Hindlimb muscle (tissue), 1 donor: Measurements from ENCODE around the gene GIGYF2. TPM values are rescaled to one million over a fixed set of nuclear protein-coding genes. Genes with fewer than 3 reads are reported as not detected.
"Not testable (repeated sequence)": the region's sequence is repeated elsewhere in the genome, so short reads cannot be mapped to it uniquely, and the experiment has no call there.

Experiments used
- DNase-seq: peaks from one replicate; pipeline ENCODE4 v3.0.0-alpha.2; 2013
- polyA plus RNA-seq: library from polyadenylated mRNA; unstranded; fragments of 120-200 nt; gene quantifications from one replicate; pipeline ENCODE4 v1.2.1, GENCODE V29; 2013; ENCODE audit not compliant: insufficient read length

The GIGYF2 gene
- polyA plus RNA-seq, 1 donor, result 41.3 TPM

DNA sequence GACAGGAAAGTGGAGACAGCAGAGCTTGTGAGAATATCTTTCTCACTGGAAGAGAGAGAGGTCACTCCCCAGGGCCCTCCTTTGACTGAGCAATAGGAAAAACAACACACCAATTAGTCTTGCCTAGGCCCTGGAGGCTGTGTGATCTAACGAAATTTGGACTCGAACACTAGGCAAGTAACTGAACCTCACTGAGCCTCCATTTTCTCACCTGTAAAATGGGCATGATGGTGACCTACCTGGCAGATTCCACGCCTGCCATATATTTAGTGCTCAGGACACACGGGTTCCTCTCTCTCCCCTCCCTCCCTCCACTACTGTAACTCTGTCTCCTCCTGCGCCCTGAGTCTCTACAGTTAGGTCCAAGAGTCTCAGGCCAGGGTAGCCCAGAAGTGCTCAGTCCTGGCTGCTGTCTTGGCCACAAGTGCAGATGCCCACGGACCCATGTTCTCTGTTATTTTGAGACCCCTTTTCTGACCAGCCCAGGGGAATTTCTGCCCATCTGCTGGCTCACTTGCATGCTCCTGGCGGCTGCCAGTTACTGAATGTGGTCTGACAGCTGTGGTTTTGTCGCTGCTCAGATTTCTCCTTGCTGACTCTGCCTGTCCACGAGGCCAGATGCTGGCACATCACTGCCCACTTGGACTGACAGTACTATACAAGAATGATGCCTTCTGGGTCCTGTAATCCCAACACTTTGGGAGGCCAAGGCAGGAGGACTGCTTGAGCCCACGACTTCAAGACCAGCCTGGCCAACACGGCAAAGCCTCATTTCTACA lies 9.6 kb upstream of the GIGYF2 start:
- no peak for DNase-seq

- DNase-seq, result no peak
Observed at GRCh38 chr2:232688201-232688600, 8.9 kb upstream of the GIGYF2 start.

DNA sequence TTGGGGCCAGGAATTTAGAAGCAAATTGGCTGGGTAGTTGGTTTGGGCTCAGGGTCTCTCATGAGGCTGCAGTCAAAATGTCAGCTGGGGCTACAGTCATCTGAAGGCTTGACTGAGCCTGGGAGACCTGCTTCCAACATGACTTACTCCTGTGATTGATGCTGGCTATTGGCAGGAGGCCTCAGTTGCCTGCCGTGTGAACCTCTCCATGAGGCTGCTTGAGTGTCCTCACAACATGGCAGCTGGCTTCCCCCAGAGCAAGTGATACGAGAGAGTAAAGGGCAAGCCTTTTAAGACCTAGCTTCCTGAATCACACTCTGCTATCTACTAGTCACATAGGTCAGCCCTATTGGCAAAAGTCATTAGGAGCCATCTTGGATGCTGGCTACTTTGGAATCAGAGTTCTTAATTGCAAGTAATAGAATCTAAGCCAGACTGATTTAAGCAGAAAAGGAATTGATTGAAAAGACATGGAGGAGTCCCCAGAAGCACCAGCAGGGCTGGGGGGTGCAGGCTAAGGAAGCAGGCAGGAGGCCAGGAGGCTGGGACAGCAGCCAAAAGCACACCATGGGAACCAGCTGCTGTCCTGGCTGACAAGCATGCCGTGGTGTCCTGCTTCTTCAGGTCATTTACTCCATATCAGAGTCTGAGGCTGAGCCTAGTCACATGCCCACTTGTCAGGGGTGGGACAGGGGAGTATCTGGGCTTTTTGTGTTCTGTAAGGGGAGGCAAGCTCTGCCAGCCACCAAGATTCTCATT lies 7.8 kb upstream of the GIGYF2 start:
- peak; percentile 23 for DNase-seq

GRCh38 chr2:232691117-232691516 lies 6.0 kb upstream of the GIGYF2 start:
- not testable (repeated sequence) for DNase-seq

DNA sequence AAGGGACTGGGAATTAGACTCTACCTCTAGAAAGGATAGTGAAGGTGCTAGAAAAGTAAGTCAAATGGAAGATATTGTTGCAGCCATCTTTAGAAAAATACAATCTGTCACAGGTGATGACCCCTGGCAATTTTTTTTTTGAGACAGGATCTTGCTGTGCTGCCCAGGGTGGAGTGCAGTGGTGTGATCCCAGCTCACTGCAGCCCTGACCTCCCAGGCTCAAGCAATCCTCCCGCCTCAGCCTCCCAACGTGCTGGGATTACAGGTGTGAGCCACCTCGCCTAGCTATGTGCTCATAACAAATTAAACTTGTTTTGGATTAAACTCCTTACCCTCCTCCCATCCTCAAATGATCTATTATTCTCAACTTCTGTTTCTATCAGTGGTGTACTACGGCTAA lies 3.8 kb upstream of the GIGYF2 start:
- DNase-seq, result no peak

GRCh38 chr2:232696609-232697058 lies 497 bp upstream of the GIGYF2 start:
- DNase-seq, result no peak

DNA sequence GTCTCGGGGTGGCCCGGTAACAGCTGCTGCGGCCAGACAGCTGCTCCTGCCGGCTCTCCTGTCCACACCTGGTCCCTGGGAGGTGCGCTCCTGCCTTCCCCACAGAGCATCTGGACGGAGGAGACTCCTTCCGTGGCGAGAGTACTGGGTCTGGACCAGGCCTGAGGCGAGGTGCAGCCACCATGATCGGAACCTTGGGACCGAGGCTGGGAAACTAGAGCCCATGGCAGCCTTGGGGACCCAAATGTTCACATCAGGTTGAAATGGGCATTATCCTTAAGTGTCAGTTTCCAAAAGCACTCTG lies 628 bp downstream of the GIGYF2 start:
- no peak for DNase-seq

DNA sequence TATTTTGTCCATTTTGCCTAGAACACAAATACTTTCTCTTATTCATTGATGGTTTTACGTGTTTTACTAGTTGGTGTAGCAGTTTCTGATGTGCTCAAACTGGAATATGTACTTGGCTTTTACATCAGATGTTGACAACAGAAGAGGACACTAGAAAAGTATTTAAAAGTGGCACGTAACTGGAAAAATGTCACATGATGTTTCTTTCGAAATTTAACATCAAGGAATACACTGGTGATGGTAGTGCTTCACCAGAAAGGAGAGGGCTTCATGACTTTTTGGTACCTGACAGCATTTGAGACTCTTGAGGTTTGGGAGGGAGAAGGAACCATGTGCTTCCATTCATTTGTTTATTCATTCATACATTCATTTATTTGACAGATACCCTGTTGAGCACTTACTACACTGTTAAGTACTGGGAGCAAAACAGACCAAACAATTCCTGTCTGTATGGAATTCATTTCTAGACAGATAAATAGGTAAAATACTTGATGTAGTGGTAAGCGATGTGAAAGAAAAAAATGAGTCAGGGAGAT lies 1.5 kb downstream of the GIGYF2 start:
- no peak for DNase-seq

GRCh38 chr2:232699110-232699509 lies 2.0 kb downstream of the GIGYF2 start:
- no peak for DNase-seq

- no peak for DNase-seq
Observed at GRCh38 chr2:232700154-232700553, 3.0 kb downstream of the GIGYF2 start.

GRCh38 chr2:232707076-232707475 lies 9.9 kb downstream of the GIGYF2 start:
- DNase-seq, result no peak

GRCh38 chr2:232713505-232713904 lies 16.4 kb downstream of the GIGYF2 start:
- DNase-seq, result no peak

- DNase-seq, result no peak
Observed at GRCh38 chr2:232714969-232715368, 17.8 kb downstream of the GIGYF2 start.

- DNase-seq, result not testable (repeated sequence)
Observed at GRCh38 chr2:232720056-232720455, 22.9 kb downstream of the GIGYF2 start.

GRCh38 chr2:232721261-232721660 lies 24.1 kb downstream of the GIGYF2 start:
- no peak for DNase-seq

GRCh38 chr2:232721882-232722281 lies 24.8 kb downstream of the GIGYF2 start:
- no peak for DNase-seq

DNA sequence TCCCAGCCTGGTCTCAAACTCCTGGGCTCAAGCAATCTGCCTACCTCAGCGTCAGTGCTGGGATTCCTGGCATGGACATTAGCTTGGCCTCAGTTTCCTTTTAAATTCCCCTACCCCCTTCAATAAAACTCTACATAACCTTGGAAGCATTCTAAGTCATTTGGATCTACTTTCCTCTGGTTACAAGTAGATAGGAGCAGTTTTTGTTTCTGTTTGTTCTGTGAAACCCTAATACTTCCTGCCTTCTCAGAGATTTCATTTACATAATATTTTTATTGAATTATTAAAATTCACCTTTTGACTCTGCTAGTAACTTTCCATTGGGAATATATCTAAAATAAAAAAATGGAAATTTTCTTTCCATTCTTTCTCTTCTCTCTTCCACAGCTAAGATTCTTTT lies 25.9 kb downstream of the GIGYF2 start:
- DNase-seq, result no peak

- no peak for DNase-seq
Observed at GRCh38 chr2:232728785-232729184, 31.7 kb downstream of the GIGYF2 start.

- no peak for DNase-seq
Observed at GRCh38 chr2:232731470-232731869, 34.3 kb downstream of the GIGYF2 start.

GRCh38 chr2:232741294-232741693 lies 44.2 kb downstream of the GIGYF2 start:
- no peak for DNase-seq

DNA sequence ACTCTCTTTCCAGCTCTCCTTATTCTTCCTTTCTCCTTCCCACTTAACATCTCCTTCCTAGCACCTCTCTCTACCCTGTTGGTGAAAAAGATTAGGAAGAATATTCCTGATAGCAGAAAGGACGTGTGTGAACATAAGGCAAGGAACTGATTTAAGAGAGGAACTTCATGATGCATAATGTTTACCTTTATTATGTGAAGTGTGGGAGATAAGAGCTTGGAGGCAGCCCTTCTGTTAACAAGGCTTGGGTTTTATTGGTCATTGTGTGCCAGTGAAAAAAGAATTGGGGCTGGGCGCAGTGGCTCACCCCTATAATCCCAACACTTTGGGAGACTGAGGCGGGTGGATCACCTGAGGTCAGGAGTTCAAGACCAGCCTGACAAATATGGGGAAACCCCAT lies 44.8 kb downstream of the GIGYF2 start:
- no peak for DNase-seq

DNA sequence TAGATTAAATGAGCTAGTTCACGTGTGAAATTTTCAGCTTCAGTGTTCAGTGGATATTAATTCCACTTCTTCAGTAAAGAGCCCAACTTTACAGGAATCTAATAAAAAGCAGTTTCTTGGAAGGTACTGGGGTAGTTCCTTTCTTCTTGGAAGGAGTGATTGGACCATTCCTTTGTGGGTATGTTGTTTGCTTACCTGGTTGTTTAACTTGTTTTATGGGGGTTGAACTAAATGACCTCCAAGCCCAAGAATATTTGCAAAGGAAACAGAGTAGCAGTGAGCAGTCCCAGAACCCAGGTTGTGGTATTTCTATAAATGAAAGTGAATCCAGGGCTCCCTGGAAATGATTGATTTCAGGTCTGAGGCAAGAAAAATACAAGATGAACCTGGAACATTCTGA lies 47.8 kb downstream of the GIGYF2 start:
- no peak for DNase-seq

- DNase-seq, result no peak
Observed at GRCh38 chr2:232748038-232748437, 50.9 kb downstream of the GIGYF2 start.

DNA sequence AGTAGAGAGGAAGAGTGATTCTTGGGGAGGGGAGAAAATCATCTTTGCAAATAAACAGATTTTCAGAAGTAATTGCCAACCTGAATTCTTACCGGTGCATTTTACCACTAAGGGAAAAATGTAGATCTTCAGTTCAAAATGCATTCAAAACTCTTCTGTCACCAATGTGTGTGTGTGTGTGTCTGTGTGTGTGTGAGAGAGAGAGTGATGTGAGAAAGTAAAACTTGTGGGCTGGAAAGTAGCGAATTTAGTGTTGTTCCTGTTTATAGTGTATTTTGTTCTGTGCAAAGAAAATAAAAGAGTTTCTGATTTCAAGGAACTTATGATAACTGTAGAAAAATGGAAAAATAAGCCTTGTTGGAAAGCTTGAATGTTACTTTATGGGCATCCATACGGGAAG lies 52.2 kb downstream of the GIGYF2 start:
- DNase-seq, result no peak
